ENCODE data around the gene C10orf67. TPM values are rescaled to one million over a fixed set of nuclear protein-coding genes. Genes with fewer than 3 reads are reported as not detected.

The C10orf67 gene
- polyA plus RNA-seq, 1 experiment: 0.15 TPM

DNA sequence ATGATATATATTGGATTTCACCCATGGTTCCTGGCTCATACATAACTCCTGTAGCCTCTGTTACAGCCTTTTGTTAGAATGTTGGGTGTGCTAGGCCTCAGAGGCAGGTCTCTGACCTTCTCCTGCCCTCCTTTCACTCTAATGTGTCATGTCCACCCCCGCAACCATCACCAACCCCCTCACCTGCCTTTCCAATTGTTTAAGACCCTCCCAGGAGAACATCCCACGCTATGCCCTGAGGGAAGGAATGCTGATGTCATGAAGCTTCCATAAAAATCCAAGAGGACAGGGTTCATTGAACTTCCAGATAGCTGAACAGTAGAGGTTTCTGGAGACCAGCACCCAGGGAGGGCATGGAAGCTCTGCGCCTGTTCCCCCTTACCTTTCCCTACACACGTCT lies 30.8 kb upstream of the C10orf67 start:
- CTCF ChIA-PET: interaction anchor here (1.6 kb wide), 1 partner anchor 17 kb away, joined by 3 read pairs; no protein-coding TSS in a partner anchor
- POLR2A ChIA-PET: no interaction called here
- H3K27me3 ChIP-seq (ENCODE audit: control insufficient read depth, insufficient read depth, low read length): no peaks in the 10 kb centered on the region
- DNase-seq (ENCODE audit: low read depth): no peak
- TF ChIP-seq, protein P1, sequence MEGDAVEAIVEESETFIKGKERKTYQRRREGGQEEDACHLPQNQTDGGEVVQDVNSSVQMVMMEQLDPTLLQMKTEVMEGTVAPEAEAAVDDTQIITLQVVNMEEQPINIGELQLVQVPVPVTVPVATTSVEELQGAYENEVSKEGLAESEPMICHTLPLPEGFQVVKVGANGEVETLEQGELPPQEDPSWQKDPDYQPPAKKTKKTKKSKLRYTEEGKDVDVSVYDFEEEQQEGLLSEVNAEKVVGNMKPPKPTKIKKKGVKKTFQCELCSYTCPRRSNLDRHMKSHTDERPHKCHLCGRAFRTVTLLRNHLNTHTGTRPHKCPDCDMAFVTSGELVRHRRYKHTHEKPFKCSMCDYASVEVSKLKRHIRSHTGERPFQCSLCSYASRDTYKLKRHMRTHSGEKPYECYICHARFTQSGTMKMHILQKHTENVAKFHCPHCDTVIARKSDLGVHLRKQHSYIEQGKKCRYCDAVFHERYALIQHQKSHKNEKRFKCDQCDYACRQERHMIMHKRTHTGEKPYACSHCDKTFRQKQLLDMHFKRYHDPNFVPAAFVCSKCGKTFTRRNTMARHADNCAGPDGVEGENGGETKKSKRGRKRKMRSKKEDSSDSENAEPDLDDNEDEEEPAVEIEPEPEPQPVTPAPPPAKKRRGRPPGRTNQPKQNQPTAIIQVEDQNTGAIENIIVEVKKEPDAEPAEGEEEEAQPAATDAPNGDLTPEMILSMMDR (IDR thresholded peaks at IDR 0.05; ENCODE audit: insufficient read depth, low read depth, low read length): no peak
- no peak overlapping the region for H3K4me3 ChIP-seq (ENCODE audit: low read depth, low read length)
- no peaks in the 10 kb centered on the region for H3K36me3 ChIP-seq (ENCODE audit: control insufficient read depth, insufficient read depth, low read length)

DNA sequence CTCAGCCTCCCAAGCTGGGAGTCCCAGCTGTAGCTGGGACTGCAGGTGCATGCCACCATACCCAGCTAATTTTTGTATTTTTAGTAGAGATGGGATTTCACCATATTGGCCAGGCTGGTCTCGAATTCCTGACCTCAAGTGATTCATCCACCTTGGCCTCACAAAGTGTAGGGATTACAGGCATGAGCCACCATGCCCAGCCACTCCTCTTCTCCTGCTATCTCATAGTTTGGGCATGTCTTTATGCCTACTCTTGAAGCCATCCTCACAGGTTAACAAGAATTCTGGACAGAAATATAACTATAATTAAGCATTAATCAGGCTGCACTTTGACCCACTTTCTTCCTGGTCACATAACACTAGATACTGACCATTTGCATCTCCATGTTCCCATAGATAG lies 28.6 kb upstream of the C10orf67 start:
- DNase-seq (ENCODE audit: low read depth): no peak
- Histone ChIP-seq H3K36me3 (ENCODE audit: control insufficient read depth, insufficient read depth, low read length) (no peaks in the 10 kb centered on the region), H3K4me3 (ENCODE audit: low read depth, low read length) (no peak overlapping the region), H3K27me3 (ENCODE audit: control insufficient read depth, insufficient read depth, low read length) (no peaks in the 10 kb centered on the region)
- CTCF ChIA-PET: no interaction called here
- POLR2A ChIA-PET: no interaction called here
- TF ChIP-seq, protein P1 (IDR thresholded peaks at IDR 0.05; ENCODE audit: insufficient read depth, low read depth, low read length): no peak

DNA sequence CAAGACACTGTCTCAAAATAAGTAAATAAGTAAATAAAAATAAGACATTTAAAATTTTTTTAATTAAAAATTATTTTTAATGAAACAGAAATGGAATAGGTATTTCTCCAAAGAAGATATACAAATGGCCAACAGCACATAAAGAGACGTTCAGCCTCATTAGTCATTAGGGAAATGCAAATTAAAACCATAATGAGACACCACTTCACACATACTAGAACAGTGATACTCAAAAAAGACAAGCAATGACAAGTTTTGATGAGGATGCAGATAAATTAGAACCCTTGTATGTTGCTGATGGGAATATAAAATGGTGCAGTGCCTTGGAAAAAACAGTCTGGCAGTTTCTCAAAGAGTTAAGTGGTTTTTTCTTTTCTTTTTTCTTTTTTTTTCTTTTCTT lies 26.5 kb upstream of the C10orf67 start:
- POLR2A ChIA-PET: no interaction called here
- DNase-seq (ENCODE audit: low read depth): no peak
- CTCF ChIA-PET: interaction anchor here (0.6 kb wide), 1 partner anchor 9 kb away, joined by 3 read pairs; no protein-coding TSS in a partner anchor
- TF ChIP-seq, protein P1 (IDR thresholded peaks at IDR 0.05; ENCODE audit: insufficient read depth, low read depth, low read length): no peak
- H3K4me3 ChIP-seq (ENCODE audit: low read depth, low read length): no peak overlapping the region
- no peaks in the 10 kb centered on the region for H3K27me3 ChIP-seq (ENCODE audit: control insufficient read depth, insufficient read depth, low read length)
- no peaks in the 10 kb centered on the region for H3K36me3 ChIP-seq (ENCODE audit: control insufficient read depth, insufficient read depth, low read length)

DNA sequence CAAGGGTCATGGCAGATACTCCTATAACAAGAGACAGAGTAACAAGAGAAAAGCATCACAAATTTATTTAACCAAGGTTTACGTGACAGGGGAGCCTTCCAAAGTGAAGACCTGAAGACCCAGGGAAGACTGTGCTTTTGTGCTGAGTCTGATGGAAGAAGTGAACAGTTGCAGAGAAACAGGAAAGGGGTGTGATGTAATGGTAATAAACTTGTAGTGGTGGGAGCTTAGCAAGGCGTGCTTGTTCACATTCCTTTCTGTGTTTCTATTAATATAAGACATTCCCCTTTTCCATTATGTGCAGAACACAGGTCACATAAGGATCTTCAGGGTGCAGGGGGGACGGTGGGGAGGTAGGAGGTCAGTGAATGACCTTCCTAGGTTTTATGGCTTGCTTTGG lies 25.5 kb upstream of the C10orf67 start:
- ChIA-PET POLR2A (no interaction called here), CTCF (interaction anchor here (0.6 to 1.2 kb wide), 2 partner anchors 10 to 11 kb away, joined by 3 read pairs; no protein-coding TSS in a partner anchor)
- Histone ChIP-seq H3K4me3 (ENCODE audit: low read depth, low read length) (no peak overlapping the region), H3K27me3 (ENCODE audit: control insufficient read depth, insufficient read depth, low read length) (no peaks in the 10 kb centered on the region), H3K36me3 (ENCODE audit: control insufficient read depth, insufficient read depth, low read length) (no peaks in the 10 kb centered on the region)
- DNase-seq (ENCODE audit: low read depth): no peak
- TF ChIP-seq, protein P1 (IDR thresholded peaks at IDR 0.05; ENCODE audit: insufficient read depth, low read depth, low read length): no peak

DNA sequence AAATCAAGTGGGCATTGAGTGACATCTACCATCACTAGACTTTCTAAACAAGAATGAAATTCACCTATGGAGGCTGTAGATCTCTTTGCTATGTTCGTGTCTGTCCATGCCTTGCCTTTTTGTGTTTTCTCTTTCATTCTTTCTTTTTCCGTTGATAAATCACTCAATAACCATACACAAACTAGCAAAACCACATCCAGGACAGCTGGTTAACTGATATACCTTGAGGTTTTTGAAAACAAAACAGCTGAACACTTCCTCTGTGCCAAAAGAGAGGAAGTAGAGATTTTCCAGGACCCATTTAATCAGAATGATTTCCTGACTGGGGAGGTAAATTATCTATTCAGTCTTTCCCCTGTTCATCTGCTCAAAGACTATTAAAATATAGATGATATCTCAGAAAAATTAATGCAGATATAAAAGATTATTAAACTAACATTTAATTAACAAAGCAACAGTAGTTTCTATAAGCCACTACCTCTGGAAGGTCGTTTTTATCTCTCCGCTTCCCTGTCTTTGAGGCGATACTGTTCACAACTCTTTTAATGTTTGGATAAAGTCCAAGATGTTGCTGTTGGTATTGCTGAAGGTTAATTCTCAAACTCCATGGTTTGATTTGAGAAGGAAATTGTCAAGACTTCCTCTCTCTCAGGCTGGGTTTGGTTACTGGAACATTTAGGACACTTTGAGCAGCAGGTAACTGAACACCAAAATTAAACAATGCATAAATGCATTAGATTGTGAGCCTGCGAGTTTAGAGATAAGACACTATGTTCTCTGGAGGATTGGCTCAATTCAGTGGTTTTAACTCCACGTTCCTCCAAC lies 24.4 kb upstream of the C10orf67 start:
- Histone ChIP-seq H3K4me3 (ENCODE audit: low read depth, low read length) (no peak overlapping the region), H3K36me3 (ENCODE audit: control insufficient read depth, insufficient read depth, low read length) (no peaks in the 10 kb centered on the region), H3K27me3 (ENCODE audit: control insufficient read depth, insufficient read depth, low read length) (no peaks in the 10 kb centered on the region)
- TF ChIP-seq, protein P1 (IDR thresholded peaks at IDR 0.05; ENCODE audit: insufficient read depth, low read depth, low read length): no peak
- ChIA-PET POLR2A (no interaction called here), CTCF (interaction anchor here (1.5 kb wide), 1 partner anchor 11 kb away, joined by 5 read pairs; no protein-coding TSS in a partner anchor)
- DNase-seq (ENCODE audit: low read depth): no peak
